HepG2 (cell line): Measurements from ENCODE around the gene STK32B. TPM values are rescaled to one million over a fixed set of nuclear protein-coding genes. Genes with fewer than 3 reads are reported as not detected.

Experiments used
- ATAC-seq: fragments of 200-7000 bp; cut with Tn5 transposase; 3 replicates; pipeline ENCODE4 v1.9.1; 2020; ENCODE audit warnings: mild to moderate bottlenecking, moderate library complexity
- BruUV-seq: library from RNA; stranded (reverse); fragments of 400-500 nt; replicated peaks from 2 replicates; lab custom pipeline; 2021; lab: Mats Ljungman, UMichigan
- CTCF ChIA-PET: fragments of 300-600 bp; formaldehyde crosslinking; extraction: SDS; loops from one replicate; lab custom pipeline; 2021; ENCODE audit warnings: low total read pairs, inconsistent platforms, low intra/inter-chr PET ratio; lab: Yijun Ruan, JAX
- POLR2A ChIA-PET: fragments of 350-600 bp; sonication (Branson Sonifier 250); formaldehyde crosslinking; loops from one replicate; lab custom pipeline; 2020; ENCODE audit warnings: antibody characterized with exemption, inconsistent platforms; lab: Yijun Ruan, JAX
- DNase-seq: peaks from one replicate; pipeline ENCODE4 v3.0.0-alpha.2; 2015; ENCODE audit warnings: low spot score
- FAIRE-seq: peaks from 3 replicates; lab custom pipeline; 2011; peaks lifted over from hg19 to GRCh38; lab: Jason Lieb, UNC
- H2AFZ ChIP-seq: one replicate; pipeline ENCODE4 v1.6.1; 2011; ENCODE audit warnings: low read length, inconsistent platforms
- H3K27ac ChIP-seq: fragments of 300-600 bp; 3 replicates; pipeline ENCODE4 v1.8.0; 2011; ENCODE audit warnings: mixed run types, mild to moderate bottlenecking, mixed read lengths, low read length, inconsistent platforms; ENCODE audit not compliant: insufficient read depth; ENCODE audit errors: extremely low read length
- H3K27me3 ChIP-seq, 2 experiments: fragments of 200-600 bp in 1 of 2; 2 replicates in 1 of 2; 3 replicates in 1 of 2; pipeline versions ENCODE4 v1.6.0 to v1.8.0; 2011; ENCODE audit warnings: low read length in 2 of 2, mild to moderate bottlenecking in 2 of 2, moderate library complexity in 2 of 2, inconsistent platforms in 1 of 2; ENCODE audit not compliant: insufficient read depth in 2 of 2, control insufficient read depth in 1 of 2
- H3K36me3 ChIP-seq, 2 experiments: fragments of 200-600 bp in 1 of 2; replicated peaks in 1 of 2; 2 replicates in 1 of 2; 3 replicates in 1 of 2; pipeline versions ENCODE4 v1.5.1 to v1.8.0; 2011; ENCODE audit warnings: low read length in 2 of 2, inconsistent platforms in 1 of 2; ENCODE audit not compliant: insufficient read depth in 2 of 2, control insufficient read depth in 1 of 2
- H3K4me1 ChIP-seq: 2 replicates; pipeline ENCODE4 v1.5.1; 2012; ENCODE audit warnings: low read length, inconsistent platforms; ENCODE audit not compliant: insufficient read depth
- H3K4me2 ChIP-seq: 2 replicates; pipeline ENCODE4 v1.6.0; 2011; ENCODE audit warnings: low read depth, low read length, inconsistent platforms
- H3K4me3 ChIP-seq, 3 experiments: fragments of 200-600 bp in 1 of 3; sonication (generic), shearing (Covaris generic) in 1 of 3; replicated peaks in 1 of 3; 2 replicates each; pipeline ENCODE4 v1.5.1; 2011 to 2016; ENCODE audit warnings: low read length in 3 of 3, inconsistent platforms in 2 of 3, low read depth in 2 of 3, mild to moderate bottlenecking in 2 of 3, control low read depth in 1 of 3, mixed read lengths in 1 of 3; ENCODE audit not compliant: insufficient read depth in 1 of 3
- H3K79me2 ChIP-seq: one replicate; pipeline ENCODE4 v1.6.1; 2011; ENCODE audit warnings: low read length, inconsistent platforms; ENCODE audit not compliant: insufficient read depth
- H3K9ac ChIP-seq: 2 replicates; pipeline ENCODE4 v1.6.0; 2011; ENCODE audit warnings: mild to moderate bottlenecking, low read depth, low read length, inconsistent platforms; ENCODE audit not compliant: insufficient read depth
- H3K9me3 ChIP-seq: 2 replicates; pipeline ENCODE4 v1.5.1; 2012; ENCODE audit warnings: mild to moderate bottlenecking, low read length
- H4K20me1 ChIP-seq: 2 replicates; pipeline ENCODE4 v1.6.0; 2011; ENCODE audit warnings: inconsistent platforms, mild to moderate bottlenecking, low read length, moderate library complexity; ENCODE audit not compliant: insufficient read depth
- ARHGAP35 ChIP-seq: sonication (generic); formaldehyde crosslinking; IDR thresholded peaks from 2 replicates; pipeline ENCODE4 v1.9.0; 2022; ENCODE audit warnings: mild to moderate bottlenecking, inconsistent platforms, moderate library complexity, missing genetic modification reagents, borderline replicate concordance
- CREB1 ChIP-seq, 2 experiments: fragments of 450-650 bp in 1 of 2; IDR thresholded peaks; 2 replicates each; pipeline ENCODE4 v1.6.1; 2016 to 2017; ENCODE audit warnings: control low read depth in 1 of 2, mild to moderate bottlenecking in 1 of 2, missing compliant biosample characterization in 1 of 2, missing genetic modification characterization in 1 of 2
- FOXK2 ChIP-seq: fragments of 450-650 bp; IDR thresholded peaks from 2 replicates; pipeline ENCODE4 v1.6.1; 2016
- HMGA1 ChIP-seq: sonication (generic); formaldehyde crosslinking; conservative IDR thresholded peaks from 2 replicates; pipeline ENCODE4 v1.4.0; 2020; ENCODE audit warnings: missing genetic modification reagents
- MAFG ChIP-seq: sonication (generic); formaldehyde crosslinking; IDR thresholded peaks from 2 replicates; pipeline ENCODE4 v1.5.1; 2020; ENCODE audit warnings: mild to moderate bottlenecking, missing genetic modification reagents
- NR3C1 ChIP-seq: sonication (generic); formaldehyde crosslinking; IDR thresholded peaks from 2 replicates; pipeline ENCODE4 v1.4.0; 2020; ENCODE audit warnings: missing genetic modification reagents
- SKIL ChIP-seq: sonication (generic); formaldehyde crosslinking; IDR thresholded peaks from 2 replicates; pipeline ENCODE4 v1.8.0; 2022; ENCODE audit warnings: missing genetic modification reagents, mild to moderate bottlenecking, moderate library complexity, borderline replicate concordance
- SNAI1 ChIP-seq: sonication (generic); formaldehyde crosslinking; IDR thresholded peaks from 2 replicates; pipeline ENCODE4 v1.5.0; 2020; ENCODE audit warnings: mild to moderate bottlenecking, missing genetic modification reagents, borderline replicate concordance
- ZFP36 ChIP-seq: fragments of 150-350 bp; IDR thresholded peaks from 2 replicates; pipeline ENCODE4 v1.6.1; 2018; ENCODE audit warnings: borderline replicate concordance, low read length, low read depth; ENCODE audit not compliant: partially characterized antibody
- ZNF10 ChIP-seq: sonication (generic); formaldehyde crosslinking; IDR thresholded peaks from 2 replicates; pipeline ENCODE4 v1.4.0; 2020; ENCODE audit warnings: mild to moderate bottlenecking, low read depth, missing genetic modification reagents, borderline replicate concordance
- ZNF768 ChIP-seq: sonication (generic); formaldehyde crosslinking; IDR thresholded peaks from 2 replicates; pipeline ENCODE4 v1.4.0; 2020; ENCODE audit warnings: missing genetic modification reagents
- ZSCAN5A ChIP-seq: sonication (generic); formaldehyde crosslinking; IDR thresholded peaks from 2 replicates; pipeline ENCODE4 v1.8.0; 2022; ENCODE audit warnings: mild to moderate bottlenecking, missing genetic modification reagents, borderline replicate concordance
- WGBS: methylation state at CpG from one replicate; pipeline ENCODE4 v1.1.6; 2017; ENCODE audit warnings: low lambda C conversion rate; 5-methylcytosine and 5-hydroxymethylcytosine counted together
- in situ Hi-C: cut with HindIII; loops from 2 replicates; pipeline ENCODE4 v1.10.0; 2017; ENCODE audit warnings: low pct_unique_long_range_greater_than_20kb; ENCODE audit not compliant: extremely low pct_ligation_motif_present
- intact Hi-C: fragments of 100-400 bp; cut with micrococcal nuclease; formaldehyde crosslinking; loops from one replicate; pipeline ENCODE4 v1.10.0; 2022; ENCODE audit not compliant: unreplicated experiment
- polyA plus RNA-seq, 8 experiments: library from polyadenylated mRNA; depleted of rRNA in 3 of 8; stranded (reverse) in 7 of 8; unstranded in 1 of 8; fragments of >200 nt; fragmentation: Illumina TruSeq in 4 of 8; extraction: Trizol in 4 of 8; gene quantifications; 2 replicates each; pipeline versions ENCODE4 v1.2.1 to v1.2.3, GENCODE V29; 2011 to 2016; ENCODE audit warnings: low read depth in 4 of 8, missing spikeins in 1 of 8, mixed read lengths in 1 of 8; ENCODE audit not compliant: insufficient read depth in 1 of 8
- total RNA-seq, 5 experiments: library from RNA; depleted of rRNA; stranded (reverse); fragments of >200 nt; fragmentation: Illumina TruSeq; extraction: Trizol; gene quantifications; 2 replicates each; pipeline ENCODE4 v1.2.3, GENCODE V29; 2016; ENCODE audit warnings: low read depth in 1 of 5
- TF ChIP-seq, protein P1 (sequence below): sonication (generic); formaldehyde crosslinking; IDR thresholded peaks from 2 replicates; pipeline ENCODE4 v1.5.1; 2020; ENCODE audit warnings: missing genetic modification reagents, mild to moderate bottlenecking, borderline replicate concordance
- TF ChIP-seq, protein P2 (sequence below): fragments of 450-650 bp; IDR thresholded peaks from 2 replicates; pipeline ENCODE4 v1.6.1; 2016

The STK32B gene
- total and polyA plus RNA-seq, 2 of the 13 experiments (the other 11 are each of a cell fraction or from before 2014, with no cell fraction given) = not detected

DNA sequence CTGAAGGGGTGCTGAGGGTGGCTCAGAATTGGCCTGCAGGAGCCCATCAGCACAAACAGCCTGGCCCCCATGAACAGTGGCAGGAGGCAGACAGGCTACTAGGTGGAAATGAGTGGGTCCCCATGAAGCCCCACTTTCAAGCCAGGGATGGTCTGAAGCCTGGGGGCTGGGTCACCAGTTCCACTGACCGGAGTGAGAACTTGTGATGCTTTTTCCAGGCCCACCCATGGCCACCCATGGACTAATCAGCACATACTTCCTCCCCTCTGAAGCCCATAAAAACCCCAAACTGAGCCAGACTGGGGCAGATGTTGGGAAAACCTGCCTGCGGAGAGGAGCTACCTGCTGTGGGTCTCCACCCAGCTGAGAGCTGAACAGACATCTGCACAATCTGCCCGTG lies 372.9 kb downstream of the STK32B start:
- WGBS = 10% methylated on average over 2 of the region's 3 CpGs
- H3K4me2 ChIP-seq = no peak overlapping the region
- no peaks in the 10 kb centered on the region for H3K36me3 ChIP-seq
- H2AFZ ChIP-seq = no peak overlapping the region
- H3K27me3 ChIP-seq = no peaks in the 10 kb centered on the region; a peak in 2 of 5 replicates
- H3K4me1 ChIP-seq = no peaks in the 10 kb centered on the region
- CTCF ChIA-PET = no interaction called here
- H3K27ac ChIP-seq = no peak overlapping the region
- FAIRE-seq = no peak
- in situ Hi-C loops = no loop called here
- no peaks in the 10 kb centered on the region for H4K20me1 ChIP-seq
- no peak overlapping the region for H3K9ac ChIP-seq
- TF ChIP-seq NR3C1 = no peak
- TF ChIP-seq, protein P1, sequence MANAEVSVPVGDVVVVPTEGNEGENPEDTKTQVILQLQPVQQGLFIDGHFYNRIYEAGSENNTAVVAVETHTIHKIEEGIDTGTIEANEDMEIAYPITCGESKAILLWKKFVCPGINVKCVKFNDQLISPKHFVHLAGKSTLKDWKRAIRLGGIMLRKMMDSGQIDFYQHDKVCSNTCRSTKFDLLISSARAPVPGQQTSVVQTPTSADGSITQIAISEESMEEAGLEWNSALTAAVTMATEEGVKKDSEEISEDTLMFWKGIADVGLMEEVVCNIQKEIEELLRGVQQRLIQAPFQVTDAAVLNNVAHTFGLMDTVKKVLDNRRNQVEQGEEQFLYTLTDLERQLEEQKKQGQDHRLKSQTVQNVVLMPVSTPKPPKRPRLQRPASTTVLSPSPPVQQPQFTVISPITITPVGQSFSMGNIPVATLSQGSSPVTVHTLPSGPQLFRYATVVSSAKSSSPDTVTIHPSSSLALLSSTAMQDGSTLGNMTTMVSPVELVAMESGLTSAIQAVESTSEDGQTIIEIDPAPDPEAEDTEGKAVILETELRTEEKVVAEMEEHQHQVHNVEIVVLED (CRISPR knock-in tag) = no peak
- TF ChIP-seq, protein P2, sequence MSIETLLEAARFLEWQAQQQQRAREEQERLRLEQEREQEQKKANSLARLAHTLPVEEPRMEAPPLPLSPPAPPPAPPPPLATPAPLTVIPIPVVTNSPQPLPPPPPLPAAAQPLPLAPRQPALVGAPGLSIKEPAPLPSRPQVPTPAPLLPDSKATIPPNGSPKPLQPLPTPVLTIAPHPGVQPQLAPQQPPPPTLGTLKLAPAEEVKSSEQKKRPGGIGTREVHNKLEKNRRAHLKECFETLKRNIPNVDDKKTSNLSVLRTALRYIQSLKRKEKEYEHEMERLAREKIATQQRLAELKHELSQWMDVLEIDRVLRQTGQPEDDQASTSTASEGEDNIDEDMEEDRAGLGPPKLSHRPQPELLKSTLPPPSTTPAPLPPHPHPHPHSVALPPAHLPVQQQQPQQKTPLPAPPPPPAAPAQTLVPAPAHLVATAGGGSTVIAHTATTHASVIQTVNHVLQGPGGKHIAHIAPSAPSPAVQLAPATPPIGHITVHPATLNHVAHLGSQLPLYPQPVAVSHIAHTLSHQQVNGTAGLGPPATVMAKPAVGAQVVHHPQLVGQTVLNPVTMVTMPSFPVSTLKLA = no peak
- TF ChIP-seq CREB1 (IDR thresholded peaks at IDR 0.05) = no peak
- no peak for TF ChIP-seq CREB1 (CRISPR knock-in tag; IDR thresholded peaks at IDR 0.05)
- TF ChIP-seq SNAI1 (CRISPR knock-in tag) = no peak
- no peak for TF ChIP-seq SKIL (CRISPR knock-in tag)
- TF ChIP-seq ARHGAP35 (CRISPR knock-in tag) = no peak
- no peak for TF ChIP-seq MAFG (CRISPR knock-in tag)
- TF ChIP-seq FOXK2 = no peak
- no peak for TF ChIP-seq ZSCAN5A (CRISPR knock-in tag)
- TF ChIP-seq ZNF768 (CRISPR knock-in tag) = no peak
- no peak for TF ChIP-seq ZFP36
- no peak for TF ChIP-seq HMGA1 (CRISPR knock-in tag)
- TF ChIP-seq ZNF10 (CRISPR knock-in tag) = no peak
- TF ChIP-seq, all 625 proteins: peak for 0
- POLR2A ChIA-PET = no interaction called here
- H3K9me3 ChIP-seq = no peaks in the 10 kb centered on the region
- BruUV-seq = no TSS peak
- no peaks in the 10 kb centered on the region for H3K79me2 ChIP-seq
- ATAC-seq = no peak
- intact Hi-C loops = no loop called here
- DNase-seq = no peak
- H3K4me3 ChIP-seq = no peak overlapping the region
